Measurements from ENCODE around the gene DMGDH.
A peak's percentile ranks its signal among the peaks of the same experiment; 100 is the strongest.

The DMGDH gene

DNA sequence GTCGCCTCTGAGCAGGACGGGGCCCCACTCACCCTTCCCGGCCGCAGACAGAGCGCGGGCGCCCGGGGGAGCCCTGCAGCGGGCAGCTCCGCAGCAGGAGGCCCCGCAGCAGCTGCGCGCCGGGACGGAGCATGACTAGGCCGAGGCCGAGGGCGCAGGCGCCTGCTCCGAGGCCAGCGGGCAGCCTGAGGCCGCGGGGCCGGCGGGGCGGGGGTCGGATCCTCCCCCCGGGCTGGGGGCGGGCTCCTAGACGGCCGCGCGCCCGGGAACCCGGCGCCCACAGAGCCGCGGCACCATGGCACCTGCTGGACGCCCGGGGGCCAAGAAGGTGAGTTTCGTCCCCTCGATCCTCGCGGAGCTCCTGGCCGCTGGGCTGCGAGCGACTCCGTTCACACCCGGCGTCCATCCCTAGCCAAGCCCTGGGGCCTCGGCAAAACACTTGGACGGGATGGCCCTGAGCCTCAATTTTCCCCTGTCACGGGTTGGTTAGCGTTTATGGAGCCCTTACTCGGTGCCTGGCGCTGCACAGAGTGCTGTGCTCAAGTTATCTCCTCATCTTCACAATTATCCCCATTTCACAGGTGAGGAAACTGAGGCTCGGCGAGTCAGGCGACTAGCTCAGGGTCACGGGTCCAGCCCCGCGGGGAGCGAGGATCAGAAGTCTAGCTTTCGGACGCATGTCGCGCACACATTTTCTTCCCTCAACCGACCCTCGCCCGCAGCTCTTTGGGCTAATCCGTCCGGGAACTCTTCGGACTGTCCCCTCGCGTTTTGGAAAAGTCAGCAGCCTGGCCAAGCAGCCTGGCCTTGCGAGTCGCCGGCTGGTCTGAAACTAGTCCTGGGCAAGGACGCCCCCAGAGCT, at the start of gene DMGDH, which contains the start of gene BHMT2:
DMGDH (minus strand) TSS at position 187 of the 862 bp plus-strand sequence; CDS start at position 133, 54 bp downstream.
BHMT2 (plus strand) TSS at position 280 of the 862 bp plus-strand sequence; CDS start at position 296, 16 bp downstream.
- no peak for DNase-seq

GRCh38 chr5:79112703-79113058, 43.2 kb upstream of the DMGDH start:
- DNase-seq, result no peak

DNA sequence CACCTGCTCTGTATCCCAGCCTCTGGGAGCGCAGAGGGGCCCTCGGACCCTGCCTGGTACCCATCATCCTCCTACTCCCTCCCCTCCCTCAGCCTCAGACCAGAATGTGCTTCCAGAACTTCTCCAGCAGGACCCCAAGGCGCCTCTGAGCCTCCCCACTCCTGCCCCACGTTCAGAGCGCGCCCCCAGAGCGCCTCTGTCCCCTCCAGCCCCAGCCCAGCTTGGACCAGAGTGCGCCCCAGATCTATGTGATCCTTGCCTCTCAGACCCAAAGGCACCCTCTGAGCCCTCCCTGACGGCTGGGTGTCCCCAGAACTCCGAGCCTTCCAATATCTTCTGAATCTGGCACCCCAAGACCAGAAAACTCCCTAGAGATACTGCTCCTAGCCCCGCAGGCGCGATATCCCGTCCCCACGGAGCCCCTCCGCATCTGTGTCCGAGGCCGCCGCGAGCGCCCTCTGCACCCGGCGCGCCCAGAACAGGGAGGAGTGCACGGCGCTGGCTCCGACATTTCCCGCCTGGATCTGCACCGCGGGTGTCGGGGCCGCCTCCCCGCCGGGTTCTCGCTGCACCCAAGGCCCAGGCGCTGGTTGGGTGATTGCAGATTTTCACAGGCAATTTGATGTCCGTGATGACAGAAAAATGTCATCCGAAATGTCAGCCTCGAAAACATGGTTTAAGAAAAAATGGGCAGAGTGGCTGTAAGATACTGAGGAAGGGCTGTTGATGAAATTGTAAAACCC, 42.7 kb upstream of the DMGDH start:
- DNase-seq, result no peak

GRCh38 chr5:79111387-79111959, 42.0 kb upstream of the DMGDH start, which contains the start of gene BHMT:
TSS of gene BHMT (plus strand) at chr5:79111809. CDS start at chr5:79111886, 77 bp downstream.
- no peak for DNase-seq

DNA sequence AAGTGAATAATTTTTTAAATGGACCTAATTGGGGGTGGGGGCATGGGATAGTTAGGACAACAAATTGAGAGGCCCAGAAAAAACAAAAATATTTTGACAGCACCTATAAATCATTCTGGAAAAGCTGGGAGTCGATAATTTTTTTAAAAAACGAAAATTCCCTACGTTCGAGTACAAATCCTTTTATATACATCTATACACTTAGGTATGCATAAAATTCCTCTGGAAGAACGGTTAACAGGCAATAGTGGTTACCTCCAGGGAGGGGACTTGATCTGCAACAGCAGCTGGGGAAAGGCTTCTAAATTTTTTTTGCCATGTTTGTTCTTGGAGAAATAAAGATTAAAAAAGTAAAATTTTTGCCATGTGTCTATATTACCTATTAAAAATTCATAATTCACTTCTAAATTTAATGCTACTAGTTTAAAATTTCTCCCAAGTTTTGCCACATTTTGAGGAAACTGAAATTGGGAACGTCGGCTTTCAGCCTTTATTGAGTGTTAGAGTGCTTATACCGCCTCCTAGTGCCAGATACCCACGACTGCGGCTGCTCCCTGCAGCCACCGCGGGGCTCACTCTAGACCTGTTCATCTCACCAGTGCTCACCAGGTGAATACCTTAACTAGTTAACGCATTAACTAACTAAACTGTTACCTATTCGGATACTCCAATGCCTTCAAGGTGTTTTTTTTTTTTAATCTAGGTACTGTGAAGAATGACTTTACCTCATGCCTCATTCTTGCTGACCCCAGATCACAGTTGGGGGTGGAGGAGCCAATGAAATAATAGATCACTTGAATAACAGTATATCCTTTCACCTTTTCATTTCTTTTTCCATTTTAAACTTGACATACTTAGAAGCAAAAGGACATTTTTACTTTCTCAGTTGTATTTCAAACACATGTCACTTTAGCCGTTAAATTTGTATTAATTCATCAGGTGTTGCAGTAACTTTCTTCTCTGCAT, 40.3 kb upstream of the DMGDH start:
- DNase-seq, result peak; percentile 36 to 64

GRCh38 chr5:79108792-79109191, 39.3 kb upstream of the DMGDH start:
- DNase-seq, result no peak

DNA sequence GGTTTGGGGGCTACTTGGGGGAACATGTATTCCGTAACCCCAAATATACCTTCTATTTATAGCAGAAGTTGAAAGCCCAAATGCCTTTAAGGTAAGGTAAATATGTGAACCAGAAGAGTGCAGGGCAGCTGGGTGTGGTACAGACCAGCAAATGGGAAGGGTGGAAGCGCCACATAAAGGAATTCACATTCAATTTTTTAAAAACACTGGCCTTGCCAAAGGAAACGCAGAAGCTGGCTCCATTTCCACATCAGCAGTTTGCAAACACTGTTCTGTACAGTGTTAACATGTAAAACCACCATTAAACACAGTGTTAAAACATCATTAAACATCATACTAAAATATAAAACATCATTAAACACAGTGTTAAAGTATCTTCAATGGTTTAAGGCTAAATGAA, 38.6 kb upstream of the DMGDH start:
- no peak for DNase-seq

DNA sequence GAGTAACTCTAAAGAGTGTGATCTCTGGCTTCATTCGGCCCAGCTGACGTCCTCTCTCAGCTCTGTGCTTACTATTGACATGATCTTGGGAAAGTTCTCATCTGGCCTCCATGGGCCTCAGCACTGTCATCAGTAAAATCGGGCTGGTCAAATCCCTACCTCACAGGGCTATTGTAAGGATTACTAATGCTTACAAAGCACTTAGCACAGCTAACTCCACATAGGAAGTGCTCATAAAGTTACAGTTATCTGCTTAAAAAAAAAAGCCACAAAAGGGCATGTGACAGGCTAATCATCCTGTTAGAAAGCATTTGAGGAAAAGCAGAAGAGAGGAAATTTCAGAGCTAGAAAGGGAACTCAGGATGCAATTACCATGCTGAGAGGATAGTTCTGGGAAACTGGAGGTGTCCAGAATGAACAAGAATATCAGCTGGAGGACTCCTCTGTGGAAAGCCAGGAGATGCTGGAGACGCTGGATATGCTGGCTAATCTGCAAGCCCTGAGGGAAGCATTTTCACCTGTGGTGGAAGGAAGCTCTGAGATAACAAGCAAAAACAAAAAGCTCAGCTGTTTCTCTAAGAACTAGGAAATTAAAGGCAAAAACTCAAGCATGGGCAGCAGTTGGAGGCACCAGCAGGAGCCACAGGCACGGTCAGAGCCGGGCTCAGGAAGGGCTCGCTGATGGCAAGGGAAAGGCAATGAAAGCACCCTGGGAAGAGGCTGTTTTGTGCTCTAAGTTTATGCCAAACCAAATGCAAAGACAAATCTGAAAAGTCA, 37.7 kb upstream of the DMGDH start:
- peak; percentile 78 to 88 for DNase-seq

DNA sequence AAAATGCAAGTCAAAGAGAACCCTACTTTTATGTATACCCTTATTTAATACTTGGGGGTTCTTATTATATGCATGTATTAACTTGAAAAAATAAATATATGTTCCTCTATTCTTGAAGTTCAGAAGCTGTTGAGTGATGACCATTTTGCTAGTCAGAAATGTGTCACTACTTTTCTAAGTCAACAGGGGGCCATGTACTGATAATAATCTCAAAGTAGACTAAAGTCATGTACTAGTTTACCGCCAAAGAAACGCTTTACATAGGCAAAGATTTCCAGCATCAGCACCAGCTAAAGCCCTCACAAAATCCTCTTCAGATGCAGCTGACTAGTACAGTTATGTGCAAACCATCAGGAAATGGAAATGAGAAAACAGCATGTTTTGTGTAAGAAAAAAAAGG, 36.4 kb upstream of the DMGDH start:
- no peak for DNase-seq

GRCh38 chr5:79093762-79094161, 24.3 kb upstream of the DMGDH start:
- no peak for DNase-seq

GRCh38 chr5:79091064-79091463, 21.6 kb upstream of the DMGDH start:
- DNase-seq, result no peak

DNA sequence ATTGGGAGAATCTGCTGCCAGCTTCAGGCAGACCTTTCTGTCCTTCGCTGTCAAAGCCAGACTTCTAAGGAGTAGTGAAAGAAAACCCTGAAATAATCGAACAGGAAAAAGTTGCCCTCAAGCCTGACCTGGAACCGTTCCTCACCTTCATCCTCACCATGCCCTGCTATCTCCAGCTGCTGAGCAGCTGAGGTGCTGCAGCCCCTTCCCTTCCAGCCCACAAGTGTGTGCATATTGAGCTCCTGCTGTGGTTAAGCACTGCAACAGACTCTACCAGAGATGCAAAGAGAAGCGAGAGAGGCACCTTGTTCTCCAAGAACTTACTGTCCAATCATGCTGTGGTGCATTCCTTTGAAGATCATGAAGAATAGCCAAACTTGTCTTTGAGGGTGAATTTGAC, 19.0 kb upstream of the DMGDH start:
- no peak for DNase-seq

- DNase-seq, result no peak
Measured at GRCh38 chr5:79086116-79086515, 16.6 kb upstream of the DMGDH start.

- DNase-seq, result peak; percentile 22 to 42
Measured at GRCh38 chr5:79081779-79082178, 12.3 kb upstream of the DMGDH start.

DNA sequence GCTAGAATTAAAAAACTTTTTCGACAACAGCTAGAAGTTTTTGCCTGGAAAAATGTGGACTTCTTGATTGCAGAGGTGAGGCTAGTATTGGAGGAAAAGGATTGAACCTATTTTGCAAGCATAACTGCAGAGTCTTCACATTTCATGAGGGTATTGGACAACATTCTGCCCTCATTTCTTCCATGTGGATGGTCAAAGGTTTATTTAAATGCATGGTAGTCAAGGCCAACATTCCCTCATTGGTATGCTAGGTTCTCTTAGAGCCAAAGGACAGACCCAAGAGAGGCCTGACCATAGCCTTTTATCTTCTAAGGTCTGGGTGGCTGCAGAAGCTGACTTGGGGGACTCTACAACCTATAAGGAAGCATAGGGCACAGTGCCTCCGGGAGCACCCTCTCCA, 11.3 kb upstream of the DMGDH start:
- no peak for DNase-seq

DNA sequence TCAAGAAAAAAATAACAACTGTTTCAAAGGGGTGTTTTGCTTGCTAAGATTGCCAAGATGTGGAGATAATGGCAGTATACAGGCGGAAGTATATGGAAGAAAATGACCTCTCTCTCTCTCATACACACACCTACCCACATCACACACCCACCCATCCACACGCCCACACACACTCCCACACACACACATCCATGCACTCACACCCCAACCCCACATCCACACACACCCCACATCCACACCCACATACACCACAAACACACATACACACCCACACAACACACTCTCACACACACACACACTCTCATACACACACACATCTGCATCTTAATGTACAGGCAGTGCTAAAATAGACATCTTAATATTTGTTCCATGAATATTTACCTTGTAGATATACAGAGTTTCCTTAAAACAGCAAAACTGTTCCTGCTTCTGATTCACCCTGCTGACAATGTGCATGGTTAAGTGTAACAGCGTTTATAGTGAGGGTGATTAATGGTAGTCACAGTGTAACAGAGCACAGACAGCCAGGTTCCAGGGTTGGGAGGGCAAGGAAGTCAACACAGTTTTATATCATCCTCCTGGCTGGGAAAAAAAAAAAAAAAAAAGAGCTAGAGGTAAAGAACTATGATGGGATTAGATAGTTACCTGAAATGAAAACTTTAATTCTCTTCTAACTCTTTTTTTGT, 8.3 kb upstream of the DMGDH start:
- DNase-seq, result no peak

DNA sequence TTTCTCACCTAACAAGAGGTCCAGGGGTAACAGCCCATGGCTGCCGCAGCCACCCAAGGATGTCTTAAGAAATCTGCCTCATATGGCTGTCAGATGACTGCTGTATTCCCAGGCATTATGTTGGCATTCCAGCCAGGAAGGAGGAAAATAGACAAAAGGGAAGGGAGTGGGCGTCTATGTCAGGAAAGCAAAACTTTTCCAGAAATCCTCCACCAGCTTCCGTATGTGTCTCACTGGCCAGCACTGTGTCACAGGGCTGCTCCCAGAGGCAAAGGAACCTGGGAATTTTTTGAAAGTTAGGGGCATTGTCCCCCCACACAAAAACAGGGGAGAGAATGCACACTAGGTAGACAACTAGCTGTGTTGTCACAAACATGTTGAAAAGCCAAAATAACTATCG, 7.3 kb upstream of the DMGDH start:
- no peak for DNase-seq

GRCh38 chr5:79075646-79076426, 6.4 kb upstream of the DMGDH start:
- DNase-seq, result no peak

GRCh38 chr5:79074641-79075040, 5.2 kb upstream of the DMGDH start:
- DNase-seq, result no peak

DNA sequence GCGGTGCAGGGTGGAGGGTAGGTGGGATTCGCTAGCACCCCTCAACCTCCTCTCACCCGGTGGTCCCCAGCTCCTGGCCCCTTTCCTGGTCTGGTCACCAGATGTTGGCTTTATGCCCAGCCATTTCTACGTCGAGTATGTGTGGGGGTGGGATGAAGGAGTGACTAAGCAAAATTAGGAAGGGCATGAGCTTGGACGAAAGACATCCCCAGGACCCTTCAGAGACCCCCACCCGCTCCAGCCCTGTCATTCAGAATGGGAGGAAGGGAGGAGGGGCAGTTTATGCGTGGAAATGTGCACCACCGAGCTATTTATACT, 835 bp upstream of the DMGDH start:
- DNase-seq, result no peak
